ENCODE measurements around the gene CARD14.
"Not testable (repeated sequence)": the region's sequence is repeated elsewhere in the genome, so short reads cannot be mapped to it uniquely, and the experiment has no call there.

Gene CARD14

DNA sequence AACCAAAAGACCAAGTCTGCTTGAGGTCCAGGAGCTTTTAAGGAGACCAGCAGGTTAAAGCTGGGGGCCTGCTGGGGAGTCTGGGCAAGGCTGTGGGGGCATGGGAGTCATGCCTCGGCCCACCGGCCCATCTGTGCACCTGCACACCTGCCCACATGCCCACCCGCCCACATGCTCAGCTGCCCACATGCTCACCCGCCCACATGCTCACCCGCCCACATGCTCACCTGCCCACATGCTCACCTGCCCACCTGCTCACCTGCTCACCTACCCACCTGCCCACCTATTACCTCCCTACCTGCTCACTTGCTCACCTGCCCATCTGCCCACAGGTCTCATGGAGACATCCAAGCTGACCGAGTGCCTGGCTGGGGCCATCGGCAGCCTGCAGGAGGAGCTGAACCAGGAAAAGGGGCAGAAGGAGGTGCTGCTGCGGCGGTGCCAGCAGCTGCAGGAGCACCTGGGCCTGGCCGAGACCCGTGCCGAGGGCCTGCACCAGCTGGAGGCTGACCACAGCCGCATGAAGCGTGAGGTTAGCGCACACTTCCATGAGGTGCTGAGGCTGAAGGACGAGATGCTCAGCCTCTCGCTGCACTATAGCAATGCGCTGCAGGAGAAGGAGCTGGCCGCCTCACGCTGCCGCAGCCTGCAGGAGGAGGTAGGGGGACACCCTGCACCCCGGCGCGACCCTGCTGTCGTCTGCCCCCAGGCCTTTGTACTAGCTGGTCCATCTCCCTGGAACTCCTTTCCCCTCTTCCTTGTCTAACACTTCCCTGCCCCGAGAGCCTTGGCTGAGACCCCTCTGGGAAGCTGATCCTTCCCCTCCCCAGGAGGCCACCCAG, 14.0 kb downstream of the CARD14 start:
- DNase-seq (ENCODE audit: low read depth in 2 of 2), result no peak

DNA sequence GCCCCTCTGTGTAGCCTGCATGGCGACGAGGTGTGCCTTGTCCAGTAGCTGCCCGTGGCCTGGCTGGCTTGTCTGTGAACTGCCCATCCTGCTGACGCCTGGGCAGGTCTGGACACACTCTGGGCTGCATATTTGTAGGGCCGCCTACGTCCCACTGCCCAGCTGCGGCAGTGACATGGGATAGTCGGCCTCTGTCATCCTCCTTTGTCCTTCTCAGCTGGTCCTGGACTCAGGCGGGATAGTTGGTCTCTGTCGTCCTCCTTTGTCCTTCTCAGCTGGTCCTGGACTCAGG, 14.5 kb downstream of the CARD14 start:
- DNase-seq (ENCODE audit: low read depth in 2 of 2), result no peak

DNA sequence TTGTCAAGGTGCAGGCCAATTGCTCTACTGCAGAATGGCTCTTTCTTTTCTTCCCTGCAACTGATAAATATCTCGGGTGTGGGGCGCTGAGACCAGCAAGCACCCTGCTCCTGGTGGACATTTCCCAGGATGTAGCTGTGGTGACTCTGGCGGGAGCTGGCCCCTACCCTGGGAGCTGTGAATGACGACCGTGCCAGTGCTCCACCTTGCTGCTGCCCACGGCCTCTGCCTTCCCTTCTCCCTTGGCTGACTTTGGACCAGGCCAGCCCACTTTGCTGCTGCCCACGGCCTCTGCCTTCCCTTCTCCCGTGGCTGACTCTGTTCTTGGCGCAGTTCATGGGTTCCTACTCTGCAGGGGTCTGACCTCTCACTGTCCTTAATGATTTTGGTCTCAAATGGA, 16.1 kb downstream of the CARD14 start:
- DNase-seq (ENCODE audit: low read depth in 2 of 2), result no peak

DNA sequence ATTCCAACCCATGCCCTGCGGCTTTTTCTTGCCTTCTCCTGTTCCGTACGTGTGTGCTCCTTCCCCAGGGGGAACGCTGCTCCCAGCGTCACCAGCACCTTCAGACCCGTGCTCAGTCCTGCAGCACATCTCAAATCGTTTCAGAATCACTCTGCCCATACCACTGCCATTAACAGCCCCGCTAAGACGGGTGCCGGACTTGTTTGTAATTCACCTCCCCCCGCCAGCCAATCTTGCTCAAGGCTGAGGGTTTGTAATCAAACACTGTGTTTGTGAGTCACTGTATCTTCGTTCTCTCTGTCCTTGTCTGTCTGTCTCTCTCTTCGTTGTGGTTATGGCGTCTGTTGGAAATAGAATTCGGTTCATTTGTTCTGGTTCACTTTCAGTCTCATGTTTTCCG, 17.3 kb downstream of the CARD14 start:
- DNase-seq (ENCODE audit: low read depth in 2 of 2), result no peak

DNA sequence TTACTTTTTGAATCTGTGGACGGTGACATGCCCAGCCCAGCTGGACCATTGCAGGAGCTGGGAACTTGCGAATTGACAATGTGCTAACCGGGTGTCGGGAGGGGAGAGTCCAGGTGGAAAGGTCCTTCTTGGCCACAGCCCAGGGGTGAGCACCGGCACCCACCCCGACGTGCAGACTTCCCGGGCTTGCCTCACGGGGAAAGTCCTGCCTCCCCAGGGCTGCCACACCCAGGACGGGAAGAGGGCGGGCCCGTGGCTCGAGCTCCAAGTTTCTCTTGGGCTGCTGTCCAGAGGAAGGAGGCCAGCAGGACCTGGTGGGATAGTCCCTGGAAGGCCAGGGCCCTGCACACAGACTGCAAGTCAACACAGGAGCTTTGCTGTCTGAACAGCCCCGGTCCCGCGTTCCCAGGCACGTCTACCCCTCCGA, 17.7 kb downstream of the CARD14 start:
- no peak for DNase-seq (ENCODE audit: low read depth in 2 of 2)

DNA sequence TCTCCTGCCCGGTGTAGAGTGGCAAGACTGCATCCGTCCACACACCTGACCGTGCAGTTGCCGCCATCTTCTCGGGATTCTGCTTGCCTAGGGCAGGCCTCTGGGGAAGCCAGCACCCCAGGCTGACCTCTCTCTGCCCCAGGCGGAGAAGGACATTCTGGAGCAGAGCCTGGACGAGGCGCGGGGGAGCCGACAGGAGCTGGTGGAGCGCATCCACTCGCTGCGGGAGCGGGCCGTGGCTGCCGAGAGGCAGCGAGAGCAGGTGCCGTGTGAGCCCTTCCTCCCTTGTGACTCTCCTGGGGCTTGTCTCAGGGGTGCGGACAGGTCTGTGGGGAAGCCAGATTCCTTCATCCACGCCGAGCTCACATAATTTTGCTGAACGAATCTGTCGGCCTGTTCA, 19.8 kb downstream of the CARD14 start:
- no peak for DNase-seq (ENCODE audit: low read depth in 2 of 2)

DNA sequence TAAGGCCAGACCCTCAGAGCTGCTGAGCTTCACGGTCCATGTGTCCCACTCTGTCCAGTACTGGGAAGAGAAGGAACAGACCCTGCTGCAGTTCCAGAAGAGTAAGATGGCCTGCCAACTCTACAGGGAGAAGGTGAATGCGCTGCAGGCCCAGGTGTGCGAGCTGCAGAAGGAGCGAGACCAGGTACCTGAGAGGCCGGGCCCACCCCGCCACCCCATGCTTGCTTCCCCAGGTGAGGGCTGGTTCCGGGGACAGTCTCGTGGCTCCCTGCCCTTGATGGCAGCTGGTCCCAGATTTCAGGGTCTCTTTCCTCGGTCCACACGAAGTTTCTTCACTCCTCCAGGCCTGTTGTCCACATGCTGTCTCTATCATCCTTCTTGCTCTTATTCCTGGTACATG, 20.9 kb downstream of the CARD14 start:
- DNase-seq (ENCODE audit: low read depth in 2 of 2), result no peak

DNA sequence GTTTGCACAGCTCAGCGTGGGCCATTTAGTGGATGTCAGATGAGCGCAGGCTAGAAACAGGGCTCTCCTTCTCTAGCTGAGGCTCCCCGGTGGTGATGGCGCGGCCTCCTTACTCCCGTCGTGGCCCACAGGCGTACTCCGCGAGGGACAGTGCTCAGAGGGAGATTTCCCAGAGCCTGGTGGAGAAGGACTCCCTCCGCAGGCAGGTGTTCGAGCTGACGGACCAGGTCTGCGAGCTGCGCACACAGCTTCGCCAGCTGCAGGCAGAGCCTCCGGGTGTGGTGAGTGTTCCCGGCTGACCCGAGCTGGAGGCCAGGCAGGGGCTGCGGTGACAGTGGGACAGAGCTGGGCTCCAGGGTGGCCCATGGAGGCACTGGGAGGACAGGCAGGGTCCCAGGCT, 21.4 kb downstream of the CARD14 start:
- DNase-seq (ENCODE audit: low read depth in 2 of 2), result no peak

DNA sequence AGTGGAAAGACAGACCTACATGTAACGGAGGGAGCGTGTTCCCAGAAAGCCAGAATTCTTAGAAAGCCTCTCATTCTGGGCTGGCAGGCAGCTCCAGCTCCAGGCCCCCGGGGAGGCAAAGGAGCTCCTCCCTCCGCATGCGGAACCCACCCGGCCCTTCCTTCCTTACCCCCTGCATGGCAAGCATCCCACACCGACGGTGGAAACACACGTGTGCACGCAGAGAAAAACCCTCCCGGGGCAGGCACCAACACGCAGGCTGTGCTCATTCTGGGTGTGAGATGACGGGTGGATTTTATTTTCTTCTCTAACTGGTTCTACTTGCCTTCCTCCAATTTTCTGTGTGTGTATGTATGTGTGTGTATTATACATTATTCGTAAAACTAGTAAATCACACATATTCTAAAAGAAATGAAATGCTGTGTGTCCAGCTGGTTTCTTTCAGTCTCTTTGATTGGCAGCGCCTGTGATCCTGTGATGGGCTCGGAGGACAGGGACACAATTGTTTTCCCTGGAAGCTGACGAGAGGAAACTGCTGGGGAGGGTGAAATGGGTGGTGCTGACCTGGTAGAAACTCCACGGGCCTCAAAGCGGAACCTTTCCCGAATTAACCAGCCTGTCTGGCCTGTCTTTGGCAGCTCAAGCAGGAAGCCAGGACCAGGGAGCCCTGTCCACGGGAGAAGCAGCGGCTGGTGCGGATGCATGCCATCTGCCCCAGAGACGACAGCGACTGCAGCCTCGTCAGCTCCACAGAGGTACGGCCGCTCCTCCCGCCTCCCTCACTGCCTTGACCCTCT, 22.2 kb downstream of the CARD14 start:
- DNase-seq (ENCODE audit: low read depth in 2 of 2), result no peak

DNA sequence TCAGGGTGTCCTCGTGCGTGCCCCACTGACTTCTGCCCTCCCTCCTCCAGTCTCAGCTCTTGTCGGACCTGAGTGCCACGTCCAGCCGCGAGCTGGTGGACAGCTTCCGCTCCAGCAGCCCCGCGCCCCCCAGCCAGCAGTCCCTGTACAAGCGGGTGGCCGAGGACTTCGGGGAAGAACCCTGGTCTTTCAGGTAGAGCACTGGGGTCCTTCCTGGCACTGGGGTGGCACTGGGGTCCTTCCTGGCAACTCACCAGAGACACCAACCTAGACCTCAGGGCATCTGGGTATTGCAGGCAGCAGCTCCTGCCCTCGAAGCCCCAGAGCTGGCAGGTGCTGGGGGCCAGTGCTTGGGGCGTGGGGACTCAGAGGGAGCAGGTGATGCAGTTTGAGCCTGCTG, 25.3 kb downstream of the CARD14 start:
- DNase-seq (ENCODE audit: low read depth in 2 of 2), result no peak

DNA sequence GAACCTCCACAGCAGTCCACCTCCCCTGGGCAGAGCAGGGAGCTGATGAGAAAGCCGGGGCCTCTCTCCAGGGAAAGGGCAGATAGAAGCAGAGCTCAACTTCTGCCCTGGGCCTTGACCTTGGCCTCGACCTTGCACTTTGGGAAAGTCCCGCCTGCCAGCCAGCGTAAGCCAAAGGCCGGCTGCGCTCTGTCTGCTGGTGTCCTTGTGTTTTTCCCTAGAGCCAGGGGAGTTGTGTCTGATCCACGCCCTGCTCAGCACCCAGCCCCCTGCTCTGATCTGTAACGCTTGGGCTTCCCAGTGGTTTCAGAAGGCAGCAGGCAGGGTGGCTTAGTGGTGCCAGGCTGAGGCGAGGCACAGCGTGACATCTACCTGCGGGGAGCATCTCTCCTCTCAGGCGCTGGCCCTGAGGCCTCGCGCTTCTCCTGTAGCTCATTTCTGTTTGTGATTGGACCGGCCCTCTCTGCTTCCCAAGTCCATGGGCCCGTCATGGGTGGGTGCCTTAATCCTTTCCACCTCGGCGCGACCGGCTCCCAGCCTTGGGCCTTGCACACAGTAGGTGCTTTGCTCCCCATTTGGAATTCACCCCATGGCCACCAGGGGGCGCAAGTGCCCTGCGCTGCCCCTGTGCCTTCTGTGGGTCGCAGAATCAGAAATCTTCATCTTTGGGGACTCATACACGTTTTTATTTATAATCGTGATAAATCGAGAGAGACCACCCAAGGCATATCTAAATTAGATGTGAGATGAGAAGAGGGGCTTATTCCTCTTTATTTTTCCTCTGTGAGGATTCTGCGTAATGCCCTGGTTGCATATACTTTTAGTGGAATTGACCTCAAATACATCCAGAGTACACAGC, 26.1 kb downstream of the CARD14 start:
- peak; percentile 52 to 55 for DNase-seq (ENCODE audit: low read depth in 2 of 2)

DNA sequence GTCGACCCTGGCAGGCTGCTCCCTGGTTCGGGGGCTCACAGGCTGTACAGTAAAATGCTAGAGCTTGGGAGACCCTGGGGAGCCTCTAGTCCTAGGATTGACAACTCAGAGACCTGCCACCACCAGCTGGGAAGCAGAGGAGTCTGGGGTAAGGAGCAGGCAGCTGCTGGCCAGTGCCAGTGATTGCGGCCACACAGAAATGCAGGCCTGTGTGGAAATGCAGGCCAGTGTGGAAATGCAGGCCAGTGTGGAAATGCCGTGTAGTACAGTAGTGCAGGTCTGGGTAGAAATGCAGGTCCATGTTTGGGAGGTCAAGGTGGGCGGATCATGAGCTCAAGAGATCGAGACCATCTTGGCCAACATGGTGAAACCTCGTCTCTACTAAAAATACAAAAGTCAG, 26.8 kb downstream of the CARD14 start:
- no peak for DNase-seq (ENCODE audit: low read depth in 2 of 2)

DNA sequence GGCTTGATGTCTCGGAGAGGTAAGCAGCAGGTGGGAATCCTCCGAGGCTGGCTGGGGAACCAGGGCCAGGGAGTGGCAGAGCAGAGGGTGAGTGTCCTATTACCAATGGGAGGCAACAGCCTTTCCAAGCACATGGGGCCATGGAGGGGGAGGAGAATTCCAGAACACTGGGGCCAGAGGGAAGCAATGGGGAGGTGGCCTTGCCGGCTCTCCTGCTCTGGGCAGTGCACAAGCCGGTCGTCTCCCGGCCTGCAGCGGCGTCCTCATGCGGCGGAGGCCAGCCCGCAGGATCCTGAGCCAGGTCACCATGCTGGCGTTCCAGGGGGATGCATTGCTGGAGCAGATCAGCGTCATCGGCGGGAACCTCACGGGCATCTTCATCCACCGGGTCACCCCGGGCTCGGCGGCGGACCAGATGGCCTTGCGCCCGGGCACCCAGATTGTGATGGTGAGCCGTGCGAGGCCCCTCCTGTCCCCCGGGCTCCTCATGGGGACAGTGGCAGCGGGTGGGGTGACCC, 28.4 kb downstream of the CARD14 start:
- no peak for DNase-seq (ENCODE audit: low read depth in 2 of 2)

DNA sequence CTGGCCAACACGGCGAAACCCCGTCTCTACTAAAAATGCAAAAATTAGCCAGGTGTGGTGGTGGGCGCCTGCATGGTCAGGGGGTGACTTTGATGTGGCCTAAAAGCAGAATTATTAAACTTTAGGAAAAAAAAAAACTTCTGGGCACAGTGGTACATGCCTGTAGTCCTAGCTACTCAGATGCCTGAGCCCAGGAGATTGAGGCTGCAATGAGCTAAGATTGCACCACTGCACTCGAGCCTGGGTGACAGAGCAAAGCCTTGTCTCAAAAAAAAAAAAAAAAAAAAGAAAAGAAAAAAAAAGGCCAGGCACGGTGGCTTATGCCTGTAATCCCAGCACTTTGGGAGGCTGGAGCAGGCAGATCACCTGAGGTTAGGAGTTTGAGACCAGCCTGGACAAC, 29.5 kb downstream of the CARD14 start:
- DNase-seq (ENCODE audit: low read depth in 2 of 2), result not testable (repeated sequence)

DNA sequence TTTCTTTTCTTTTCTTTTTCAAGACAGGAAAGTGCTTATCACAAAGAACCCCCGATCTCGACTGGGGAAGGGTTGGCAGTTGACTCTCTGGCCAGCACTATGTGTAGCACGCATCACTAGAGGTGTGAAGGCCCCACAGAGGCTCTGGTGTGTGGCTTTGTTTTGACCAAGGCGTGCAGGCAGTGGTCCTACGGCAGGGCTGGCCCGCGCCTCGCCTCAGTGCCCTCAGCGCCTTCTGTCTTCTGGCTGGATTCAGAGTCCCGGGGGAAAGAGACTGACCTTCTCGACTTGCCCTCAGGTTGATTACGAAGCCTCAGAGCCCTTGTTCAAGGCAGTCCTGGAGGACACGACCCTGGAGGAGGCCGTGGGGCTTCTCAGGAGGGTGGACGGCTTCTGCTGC, 31.6 kb downstream of the CARD14 start:
- no peak for DNase-seq (ENCODE audit: low read depth in 2 of 2)

DNA sequence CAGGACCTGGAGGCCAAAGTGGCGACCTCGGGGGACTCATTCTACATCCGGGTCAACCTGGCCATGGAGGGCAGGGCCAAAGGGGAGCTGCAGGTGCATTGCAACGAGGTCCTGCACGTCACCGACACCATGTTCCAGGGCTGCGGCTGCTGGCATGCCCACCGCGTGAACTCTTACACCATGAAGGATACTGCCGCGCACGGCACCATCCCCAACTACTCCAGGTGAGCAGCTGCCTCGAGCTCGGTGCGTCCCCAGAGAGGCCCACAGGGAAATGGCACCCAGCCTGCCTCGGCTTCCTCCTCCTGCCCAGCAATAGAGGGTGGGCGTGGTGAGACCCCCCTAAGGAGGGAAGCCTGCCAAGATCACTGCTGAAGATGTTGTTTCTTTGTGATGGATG, 32.4 kb downstream of the CARD14 start:
- no peak for DNase-seq (ENCODE audit: low read depth in 2 of 2)

DNA sequence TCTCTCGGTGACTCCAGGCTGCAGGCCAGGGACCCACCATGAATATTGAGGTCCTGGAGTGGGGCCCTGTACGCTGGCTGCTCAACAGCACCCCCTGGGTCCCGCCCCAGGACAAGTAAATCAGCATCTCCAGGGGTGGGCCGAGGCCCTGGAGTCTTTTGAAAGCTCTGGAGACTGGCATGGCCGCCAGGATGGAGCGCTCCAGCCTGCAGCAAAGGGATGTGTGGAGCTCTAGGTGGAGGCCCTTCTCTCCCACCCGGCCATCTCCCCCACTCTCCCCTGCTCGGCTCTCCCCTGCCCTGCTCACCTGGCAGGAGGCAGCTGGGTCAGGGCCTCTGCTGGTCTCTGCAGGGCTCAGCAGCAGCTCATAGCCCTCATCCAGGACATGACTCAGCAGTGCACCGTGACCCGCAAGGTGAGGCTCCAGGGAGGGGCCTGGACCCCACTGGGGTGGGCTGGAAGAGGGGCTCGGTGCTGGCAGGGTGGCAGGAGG, 33.7 kb downstream of the CARD14 start:
- no peak for DNase-seq (ENCODE audit: low read depth in 2 of 2)

DNA sequence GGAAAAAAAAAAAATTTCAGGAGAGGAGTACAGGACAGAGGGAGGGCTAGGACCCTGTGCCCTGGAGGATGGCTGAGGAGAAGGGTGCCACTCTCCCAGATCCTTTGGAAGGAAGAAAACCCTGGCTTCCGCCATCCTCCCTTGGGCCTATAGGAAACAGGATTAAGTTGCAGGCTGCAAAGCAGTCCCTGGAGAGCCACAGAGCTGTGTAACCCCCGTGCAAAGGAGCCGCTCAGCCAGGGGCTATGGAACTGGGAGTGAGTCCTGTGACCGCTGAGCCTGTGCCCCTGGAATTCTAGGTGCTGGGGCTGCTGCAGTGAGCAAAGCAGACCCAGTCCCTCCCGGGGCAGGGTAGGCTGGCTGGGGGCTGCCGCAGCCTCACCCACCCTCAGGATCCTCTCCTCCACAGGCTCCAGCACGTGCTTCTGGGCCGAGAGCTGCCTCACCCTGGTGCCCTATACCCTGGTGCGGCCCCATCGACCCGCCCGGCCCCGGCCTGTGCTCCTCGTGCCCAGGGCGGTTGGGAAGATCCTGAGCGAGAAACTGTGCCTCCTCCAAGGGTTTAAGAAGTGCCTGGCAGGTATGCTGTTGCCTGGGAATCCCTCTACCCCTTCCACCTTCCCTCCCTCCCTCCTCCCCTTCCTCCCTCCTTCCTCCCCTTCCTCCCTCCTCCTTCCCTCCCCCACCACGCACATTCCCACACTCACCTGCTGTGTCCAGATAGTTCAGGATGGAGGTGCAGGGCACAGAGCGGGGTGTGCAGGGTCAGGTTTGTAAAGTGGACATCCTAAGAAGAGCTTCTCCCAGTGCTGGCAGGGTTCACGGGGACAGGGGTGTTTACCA, 35.0 kb downstream of the CARD14 start:
- no peak for DNase-seq (ENCODE audit: low read depth in 2 of 2)

DNA sequence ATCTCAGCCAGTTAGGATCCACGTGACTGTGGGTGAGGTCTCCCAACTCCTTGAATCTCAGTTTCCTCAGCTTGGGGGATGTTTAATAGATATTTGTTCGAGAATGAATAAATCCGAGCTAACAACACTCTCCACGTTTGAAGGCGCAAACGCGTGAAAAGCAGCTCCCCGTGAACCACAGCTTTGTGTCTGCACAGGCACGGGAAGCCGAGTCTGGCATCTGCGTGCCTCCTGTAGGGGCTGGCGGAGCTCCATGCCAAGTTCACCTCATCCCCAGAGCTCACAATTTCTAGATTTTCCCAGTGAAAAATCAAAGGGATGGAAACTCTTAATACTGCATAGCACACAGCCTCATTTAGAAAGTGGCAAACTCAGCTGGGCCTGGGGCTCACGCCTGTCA, 36.0 kb downstream of the CARD14 start:
- no peak for DNase-seq (ENCODE audit: low read depth in 2 of 2)

DNA sequence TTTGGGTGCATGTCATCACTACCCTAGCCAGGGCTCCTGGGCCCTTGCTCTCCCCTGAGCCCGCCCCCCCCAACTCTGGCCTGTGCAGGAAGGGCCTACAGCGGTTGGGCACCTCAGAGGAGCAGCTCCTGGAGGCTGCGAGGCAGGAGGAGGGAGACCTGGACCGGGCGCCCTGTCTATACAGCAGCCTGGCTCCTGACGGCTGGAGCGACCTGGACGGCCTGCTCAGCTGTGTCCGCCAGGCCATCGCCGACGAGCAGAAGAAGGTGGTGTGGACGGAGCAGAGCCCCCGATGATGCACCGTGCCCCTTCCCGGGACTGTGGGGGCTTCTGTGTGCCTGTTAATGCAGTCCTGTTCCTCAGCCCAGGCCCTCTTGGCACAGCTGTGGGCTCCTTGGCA, 38.2 kb downstream of the CARD14 start:
- no peak for DNase-seq (ENCODE audit: low read depth in 2 of 2)

DNA sequence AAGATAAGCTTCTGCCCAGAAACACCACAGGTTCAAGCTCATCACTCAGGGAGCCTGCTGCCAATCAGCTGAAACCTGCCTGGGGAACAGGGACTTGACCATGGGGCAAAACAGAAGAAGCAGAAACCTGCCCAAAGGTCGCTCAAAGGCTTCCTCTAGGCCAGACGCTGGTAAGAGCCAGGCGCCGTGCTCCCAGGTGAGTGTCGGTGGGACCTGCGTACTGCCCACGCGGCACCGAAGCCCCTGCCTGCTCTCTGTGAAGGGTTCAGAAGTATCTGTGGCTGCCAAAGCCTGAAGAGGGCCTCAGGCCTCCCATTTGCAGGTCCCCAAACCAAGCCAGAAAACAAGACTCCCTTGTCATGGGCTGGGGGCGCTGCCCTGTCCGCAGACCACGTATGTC, 39.9 kb downstream of the CARD14 start:
- no peak for DNase-seq (ENCODE audit: low read depth in 2 of 2)
